ENCODE measurements around the gene ATP11C. TPM values are rescaled to one million over a fixed set of nuclear protein-coding genes. Genes with fewer than 3 reads are reported as not detected.
A peak's percentile ranks its signal among the peaks of the same experiment; 100 is the strongest.

The ATP11C gene
- total and polyA plus RNA-seq, 10 of the 15 experiments (the other 5 are each of a cell fraction or from before 2014, with no cell fraction given): 16.2 to 44.0 (median 24.8) TPM

- TF ChIP-seq BMI1 (IDR thresholded peaks at IDR 0.05; ENCODE audit: borderline replicate concordance) (no peak), WRNIP1 (IDR thresholded peaks at IDR 0.05; ENCODE audit: borderline replicate concordance, low read depth, low read length) (no peak), USF2 (IDR thresholded peaks at IDR 0.05; ENCODE audit: borderline replicate concordance, low read depth, low read length) (no peak), KAT2A (conservative IDR thresholded peaks at IDR 0.05; ENCODE audit: control insufficient read depth, low read depth, low read length) (no peak), HDAC6 (IDR thresholded peaks at IDR 0.05; ENCODE audit: unreplicated experiment) (no peak), RELB (IDR thresholded peaks at IDR 0.05; ENCODE audit: low read depth) (no peak), ELK1 (IDR thresholded peaks at IDR 0.05; ENCODE audit: low read depth, low read length) (no peak)
Observed at GRCh38 chrX:139815771-139816170, 117.1 kb downstream of the ATP11C start (continued).

GRCh38 chrX:139811942-139812629 is 120.8 kb downstream of the ATP11C start:
- RAD21 ChIA-PET (ENCODE audit: unreplicated experiment): interaction anchor here (1.3 kb wide), 1 partner anchor 18 kb away, joined by 3 read pairs; no protein-coding TSS in a partner anchor
- no peak overlapping the region for H3K4me3 ChIP-seq
- no TSS peak for BruUV-seq (replicated peaks)
- H3K9ac ChIP-seq (ENCODE audit: control insufficient read depth, insufficient read depth, low read length): no peak overlapping the region
- no peak overlapping the region for H3K4me2 ChIP-seq (ENCODE audit: control insufficient read depth, insufficient read depth)
- FAIRE-seq: no peak
- no peaks in the 10 kb centered on the region for H3K36me3 ChIP-seq (ENCODE audit: control insufficient read depth in 2 of 2, insufficient read depth in 2 of 2, low read length in 1 of 2)
- no peaks in the 10 kb centered on the region for H3K9me3 ChIP-seq (replicated peaks; ENCODE audit: control insufficient read depth, insufficient read depth, low read length)
- H2AFZ ChIP-seq (ENCODE audit: control insufficient read depth, low read depth, low read length): no peak overlapping the region
- peak; percentile 70 for ATAC-seq
- TF ChIP-seq TCF7 (IDR thresholded peaks at IDR 0.05; ENCODE audit: borderline replicate concordance) (0 out of 2 replicates have a peak, but pooled peaks have one; percentile 28), IRF5 (IDR thresholded peaks at IDR 0.05; ENCODE audit: borderline replicate concordance) (no peak), IKZF2 (IDR thresholded peaks at IDR 0.05) (peak; percentile 34 to 43; a peak in 2 of 4 replicates), BCL3 (IDR thresholded peaks at IDR 0.05; ENCODE audit: borderline replicate concordance, insufficient read depth, low read depth, low read length, poor library complexity, severe bottlenecking) (no peak), SPI1 (IDR thresholded peaks at IDR 0.05; ENCODE audit: borderline replicate concordance, insufficient read depth, low read depth, low read length) (peak; percentile 81)
- SMC1A ChIA-PET (ENCODE audit: uncharacterized antibody, unreplicated experiment): interaction anchor here (0.7 kb wide), 1 partner anchor 15 kb away, joined by 4 read pairs; no protein-coding TSS in a partner anchor
- CTCF ChIA-PET: interaction anchor here (1.3 kb wide), 1 partner anchor 14 kb away, joined by 3 read pairs; no protein-coding TSS in a partner anchor
- no peak overlapping the region for H3K27ac ChIP-seq (ENCODE audit: control insufficient read depth, insufficient read depth)
- POLR2A ChIA-PET: interaction anchor here (0.7 to 1.0 kb wide), 3 partner anchors 14 to 28 kb away, joined by 3 to 4 read pairs (median 3); no protein-coding TSS in a partner anchor
- H3K4me1 ChIP-seq (ENCODE audit: control insufficient read depth, insufficient read depth, low read length): peaks cover 5% of the 10 kb centered on the region; the same call in 1 of the 2 replicates
- no peaks in the 10 kb centered on the region for H3K27me3 ChIP-seq (replicated peaks in 1 of 2; ENCODE audit: control insufficient read depth in 2 of 2, insufficient read depth in 2 of 2, low read length in 1 of 2)
- intact Hi-C loops (cut with micrococcal nuclease; ENCODE audit: unreplicated experiment): no loop called here
- no peaks in the 10 kb centered on the region for H3K79me2 ChIP-seq (ENCODE audit: control insufficient read depth, insufficient read depth, low read length)
- no peak for DNase-seq (ENCODE audit: low read depth, low spot score)
- in situ Hi-C loops (cut with MboI): no loop called here
- no peaks in the 10 kb centered on the region for H4K20me1 ChIP-seq (ENCODE audit: control insufficient read depth, insufficient read depth)
- WGBS (ENCODE audit: insufficient coverage, insufficient replicate concordance, low lambda C conversion rate, missing lambda C conversion rate): 58% methylated on average over 6 of the region's 6 CpGs
